ENCODE results near the gene SHANK2. TPM values are rescaled to one million over a fixed set of nuclear protein-coding genes. Genes with fewer than 3 reads are reported as not detected.
"Not testable (repeated sequence)": the region's sequence is repeated elsewhere in the genome, so short reads cannot be mapped to it uniquely, and the experiment has no call there.

The SHANK2 gene
- total and polyA plus RNA-seq, 11 donors, result under 0.01 to 1.5 (median 0.31) TPM; not detected in 5

- Histone ChIP-seq H3K27ac (no peak overlapping the region), H3K4me3 (no peak overlapping the region), H3K9me3 (no peaks in the 10 kb centered on the region), H3K4me1 (peaks cover 0 to 9% (median 0%) of the 10 kb centered on the region in 12 donors), H3K27me3 (peaks cover 0 to 22% (median 0%) of the 10 kb centered on the region in 9 donors), H3K36me3 (no peaks in the 10 kb centered on the region)
- DNase-seq (peak in 1 of 5 donors; percentile 1), ATAC-seq (no peak)
- TF ChIP-seq CTCF (IDR thresholded peaks at IDR 0.05) (no peak), POLR2A (IDR thresholded peaks at IDR 0.05) (no peak)
- intact Hi-C loops (cut with DNase I), result loop anchor here in 1 of 10 donors (10.0 kb wide), 1 partner anchor 63 kb away; no protein-coding TSS in a partner anchor
- WGBS, 4 donors, result 63 to 77% (median 67%) methylated on average over 4 to 6 of the region's 6 CpGs
Observed at GRCh38 chr11:71237853-71238252, 14.5 kb downstream of the SHANK2 start.

GRCh38 chr11:71236836-71237475 lies 15.4 kb downstream of the SHANK2 start:
- ATAC-seq, result no peak
- 79 to 82% (median 81%) methylated on average over 12 of the region's 12 CpGs for WGBS, 4 donors
- peaks cover 0 to 27% (median 0%) of the 10 kb centered on the region in 9 donors for H3K27me3 ChIP-seq
- no peaks in the 10 kb centered on the region for H3K9me3 ChIP-seq
- intact Hi-C loops (cut with DNase I), result loop anchor here in 1 of 10 donors (10.0 kb wide), 1 partner anchor 62 kb away; no protein-coding TSS in a partner anchor
- no peak overlapping the region for H3K27ac ChIP-seq
- no peak overlapping the region for H3K4me3 ChIP-seq
- TF ChIP-seq POLR2A (IDR thresholded peaks at IDR 0.05) (no peak), CTCF (IDR thresholded peaks at IDR 0.05) (no peak)
- H3K36me3 ChIP-seq, result no peaks in the 10 kb centered on the region
- peaks cover 0 to 9% (median 0%) of the 10 kb centered on the region in 12 donors for H3K4me1 ChIP-seq
- DNase-seq, result no peak

- no peaks in the 10 kb centered on the region for H3K9me3 ChIP-seq
- 72 to 87% (median 82%) methylated on average over 8 of the region's 8 CpGs for WGBS, 4 donors
- H3K4me1 ChIP-seq, result peaks cover 0 to 2% (median 0%) of the 10 kb centered on the region in 12 donors
- no peaks in the 10 kb centered on the region for H3K36me3 ChIP-seq
- DNase-seq (no peak), ATAC-seq (no peak)
- intact Hi-C loops (cut with DNase I), result loop anchor here in 1 of 10 donors (10.0 kb wide), 1 partner anchor 61 kb away; no protein-coding TSS in a partner anchor
- no peak overlapping the region for H3K27ac ChIP-seq
- H3K4me3 ChIP-seq, result no peak overlapping the region
- H3K27me3 ChIP-seq, result peaks cover 0 to 28% (median 0%) of the 10 kb centered on the region in 9 donors
- TF ChIP-seq CTCF (IDR thresholded peaks at IDR 0.05) (no peak), POLR2A (IDR thresholded peaks at IDR 0.05) (no peak)
Observed at GRCh38 chr11:71235719-71236118, 16.7 kb downstream of the SHANK2 start.

- DNase-seq, result not testable (repeated sequence)
- WGBS, 4 donors, result 79 to 87% (median 84%) methylated on average over 19 to 22 of the region's 22 CpGs
Observed at GRCh38 chr11:71233896-71234852, 18.2 kb downstream of the SHANK2 start.

More at GRCh38 chr11:71233896-71234852, 18.2 kb downstream of the SHANK2 start:
- not testable (repeated sequence) for H3K4me1 ChIP-seq, H3K27ac ChIP-seq, ATAC-seq, H3K36me3 ChIP-seq, H3K4me3 ChIP-seq, H3K9me3 ChIP-seq
- H3K27me3 ChIP-seq, result peaks cover 0 to 19% (median 0%) of the 10 kb centered on the region in 9 donors
- intact Hi-C loops (cut with DNase I), result loop anchor here in 1 of 10 donors (10.0 kb wide), 1 partner anchor 59 kb away; no protein-coding TSS in a partner anchor
